HepG2 (cell line): Measurements from ENCODE around the gene UTF1. TPM values are rescaled to one million over a fixed set of nuclear protein-coding genes. Genes with fewer than 3 reads are reported as not detected.

Experiments used
- ATAC-seq: fragments of 200-7000 bp; cut with Tn5 transposase; 3 replicates; pipeline ENCODE4 v1.9.1; 2020; ENCODE audit warnings: mild to moderate bottlenecking, moderate library complexity
- BruUV-seq: library from RNA; stranded (reverse); fragments of 400-500 nt; replicated peaks from 2 replicates; lab custom pipeline; 2021; lab: Mats Ljungman, UMichigan
- CTCF ChIA-PET: fragments of 300-600 bp; formaldehyde crosslinking; extraction: SDS; loops from one replicate; lab custom pipeline; 2021; ENCODE audit warnings: low total read pairs, inconsistent platforms, low intra/inter-chr PET ratio; lab: Yijun Ruan, JAX
- POLR2A ChIA-PET: fragments of 350-600 bp; sonication (Branson Sonifier 250); formaldehyde crosslinking; loops from one replicate; lab custom pipeline; 2020; ENCODE audit warnings: antibody characterized with exemption, inconsistent platforms; lab: Yijun Ruan, JAX
- DNase-seq: peaks from one replicate; pipeline ENCODE4 v3.0.0-alpha.2; 2015; ENCODE audit warnings: low spot score
- FAIRE-seq: peaks from 3 replicates; lab custom pipeline; 2011; peaks lifted over from hg19 to GRCh38; lab: Jason Lieb, UNC
- H2AFZ ChIP-seq: one replicate; pipeline ENCODE4 v1.6.1; 2011; ENCODE audit warnings: low read length, inconsistent platforms
- H3K27ac ChIP-seq: fragments of 300-600 bp; 3 replicates; pipeline ENCODE4 v1.8.0; 2011; ENCODE audit warnings: mixed run types, mild to moderate bottlenecking, mixed read lengths, low read length, inconsistent platforms; ENCODE audit not compliant: insufficient read depth; ENCODE audit errors: extremely low read length
- H3K27me3 ChIP-seq, 2 experiments: fragments of 200-600 bp in 1 of 2; 2 replicates in 1 of 2; 3 replicates in 1 of 2; pipeline versions ENCODE4 v1.6.0 to v1.8.0; 2011; ENCODE audit warnings: low read length in 2 of 2, mild to moderate bottlenecking in 2 of 2, moderate library complexity in 2 of 2, inconsistent platforms in 1 of 2; ENCODE audit not compliant: insufficient read depth in 2 of 2, control insufficient read depth in 1 of 2
- H3K36me3 ChIP-seq, 2 experiments: fragments of 200-600 bp in 1 of 2; replicated peaks in 1 of 2; 2 replicates in 1 of 2; 3 replicates in 1 of 2; pipeline versions ENCODE4 v1.5.1 to v1.8.0; 2011; ENCODE audit warnings: low read length in 2 of 2, inconsistent platforms in 1 of 2; ENCODE audit not compliant: insufficient read depth in 2 of 2, control insufficient read depth in 1 of 2
- H3K4me1 ChIP-seq: 2 replicates; pipeline ENCODE4 v1.5.1; 2012; ENCODE audit warnings: low read length, inconsistent platforms; ENCODE audit not compliant: insufficient read depth
- H3K4me2 ChIP-seq: 2 replicates; pipeline ENCODE4 v1.6.0; 2011; ENCODE audit warnings: low read depth, low read length, inconsistent platforms
- H3K4me3 ChIP-seq, 3 experiments: fragments of 200-600 bp in 1 of 3; sonication (generic), shearing (Covaris generic) in 1 of 3; replicated peaks in 1 of 3; 2 replicates each; pipeline ENCODE4 v1.5.1; 2011 to 2016; ENCODE audit warnings: low read length in 3 of 3, inconsistent platforms in 2 of 3, low read depth in 2 of 3, mild to moderate bottlenecking in 2 of 3, control low read depth in 1 of 3, mixed read lengths in 1 of 3; ENCODE audit not compliant: insufficient read depth in 1 of 3
- H3K79me2 ChIP-seq: one replicate; pipeline ENCODE4 v1.6.1; 2011; ENCODE audit warnings: low read length, inconsistent platforms; ENCODE audit not compliant: insufficient read depth
- H3K9ac ChIP-seq: 2 replicates; pipeline ENCODE4 v1.6.0; 2011; ENCODE audit warnings: mild to moderate bottlenecking, low read depth, low read length, inconsistent platforms; ENCODE audit not compliant: insufficient read depth
- H3K9me3 ChIP-seq: 2 replicates; pipeline ENCODE4 v1.5.1; 2012; ENCODE audit warnings: mild to moderate bottlenecking, low read length
- H4K20me1 ChIP-seq: 2 replicates; pipeline ENCODE4 v1.6.0; 2011; ENCODE audit warnings: inconsistent platforms, mild to moderate bottlenecking, low read length, moderate library complexity; ENCODE audit not compliant: insufficient read depth
- BCL6 ChIP-seq: IDR thresholded peaks from 2 replicates; pipeline ENCODE4 v1.6.1; 2016; ENCODE audit warnings: missing genetic modification reagents, missing compliant biosample characterization
- CHCHD3 ChIP-seq: sonication (generic); formaldehyde crosslinking; IDR thresholded peaks from 2 replicates; pipeline ENCODE4 v1.8.0; 2022; ENCODE audit warnings: mild to moderate bottlenecking, missing genetic modification reagents, moderate library complexity
- JDP2 ChIP-seq: sonication (generic); formaldehyde crosslinking; IDR thresholded peaks from 2 replicates; pipeline ENCODE4 v1.8.1; 2022; ENCODE audit warnings: missing genetic modification reagents, borderline replicate concordance
- MYC ChIP-seq: sonication (generic); formaldehyde crosslinking; IDR thresholded peaks from 2 replicates; pipeline ENCODE4 v1.9.0; 2021; ENCODE audit warnings: missing genetic modification reagents, borderline replicate concordance
- NFAT5 ChIP-seq: sonication (generic); formaldehyde crosslinking; IDR thresholded peaks from 2 replicates; pipeline ENCODE4 v1.4.0; 2020; ENCODE audit warnings: missing genetic modification reagents
- RARA ChIP-seq: IDR thresholded peaks from 2 replicates; pipeline ENCODE4 v1.6.1; 2016; ENCODE audit warnings: missing genetic modification reagents, missing compliant biosample characterization
- RFX3 ChIP-seq: IDR thresholded peaks from 2 replicates; pipeline ENCODE4 v1.6.1; 2016; ENCODE audit warnings: missing biosample characterization, missing genetic modification reagents
- SMYD3 ChIP-seq: sonication (generic); formaldehyde crosslinking; IDR thresholded peaks from 2 replicates; pipeline ENCODE4 v1.8.1; 2023; ENCODE audit warnings: mild to moderate bottlenecking, missing genetic modification reagents
- SNAPC5 ChIP-seq: sonication (generic); formaldehyde crosslinking; IDR thresholded peaks from 2 replicates; pipeline ENCODE4 v1.8.1; 2023; ENCODE audit warnings: mild to moderate bottlenecking, missing genetic modification reagents, borderline replicate concordance
- SSRP1 ChIP-seq: IDR thresholded peaks from 2 replicates; pipeline ENCODE4 v1.6.1; 2016; ENCODE audit warnings: control low read depth
- TGIF2 ChIP-seq: IDR thresholded peaks from 2 replicates; pipeline ENCODE4 v1.6.1; 2016; ENCODE audit warnings: control low read depth, missing compliant biosample characterization
- ZNF17 ChIP-seq: sonication (generic); formaldehyde crosslinking; IDR thresholded peaks from 2 replicates; pipeline ENCODE4 v1.5.0; 2020; ENCODE audit warnings: mild to moderate bottlenecking, missing genetic modification reagents
- ZNF382 ChIP-seq: sonication (generic); formaldehyde crosslinking; IDR thresholded peaks from 2 replicates; pipeline ENCODE4 v1.5.0; 2020; ENCODE audit warnings: missing genetic modification reagents, mild to moderate bottlenecking, borderline replicate concordance
- ZNF432 ChIP-seq: sonication (generic); formaldehyde crosslinking; IDR thresholded peaks from 2 replicates; pipeline ENCODE4 v1.5.0; 2020; ENCODE audit warnings: missing genetic modification reagents, mild to moderate bottlenecking, borderline replicate concordance
- ZNF598 ChIP-seq: sonication (generic); formaldehyde crosslinking; IDR thresholded peaks from 2 replicates; pipeline ENCODE4 v1.5.1; 2020; ENCODE audit warnings: mild to moderate bottlenecking, missing genetic modification reagents, borderline replicate concordance
- WGBS: methylation state at CpG from one replicate; pipeline ENCODE4 v1.1.6; 2017; ENCODE audit warnings: low lambda C conversion rate; 5-methylcytosine and 5-hydroxymethylcytosine counted together
- in situ Hi-C: cut with HindIII; loops from 2 replicates; pipeline ENCODE4 v1.10.0; 2017; ENCODE audit warnings: low pct_unique_long_range_greater_than_20kb; ENCODE audit not compliant: extremely low pct_ligation_motif_present
- intact Hi-C: fragments of 100-400 bp; cut with micrococcal nuclease; formaldehyde crosslinking; loops from one replicate; pipeline ENCODE4 v1.10.0; 2022; ENCODE audit not compliant: unreplicated experiment
- polyA plus RNA-seq, 8 experiments: library from polyadenylated mRNA; depleted of rRNA in 3 of 8; stranded (reverse) in 7 of 8; unstranded in 1 of 8; fragments of >200 nt; fragmentation: Illumina TruSeq in 4 of 8; extraction: Trizol in 4 of 8; gene quantifications; 2 replicates each; pipeline versions ENCODE4 v1.2.1 to v1.2.3, GENCODE V29; 2011 to 2016; ENCODE audit warnings: low read depth in 4 of 8, missing spikeins in 1 of 8, mixed read lengths in 1 of 8; ENCODE audit not compliant: insufficient read depth in 1 of 8
- total RNA-seq, 5 experiments: library from RNA; depleted of rRNA; stranded (reverse); fragments of >200 nt; fragmentation: Illumina TruSeq; extraction: Trizol; gene quantifications; 2 replicates each; pipeline ENCODE4 v1.2.3, GENCODE V29; 2016; ENCODE audit warnings: low read depth in 1 of 5

UTF1 gene
- total and polyA plus RNA-seq, 2 of the 13 experiments (the other 11 are each of a cell fraction or from before 2014, with no cell fraction given), result not detected

- TF ChIP-seq SNAPC5 (CRISPR knock-in tag) (no peak), NFAT5 (no peak)
Measured at GRCh38 chr10:133226251-133226808, 3.7 kb upstream of the UTF1 start (continued).

GRCh38 chr10:133227256-133227655 lies 2.8 kb upstream of the UTF1 start:
- no peaks in the 10 kb centered on the region for H4K20me1 ChIP-seq
- H3K27ac ChIP-seq, result no peak overlapping the region
- CTCF ChIA-PET, result no interaction called here
- H3K4me1 ChIP-seq, result no peaks in the 10 kb centered on the region
- WGBS, result 10% methylated on average over 8 of the region's 21 CpGs
- no peaks in the 10 kb centered on the region for H3K9me3 ChIP-seq
- POLR2A ChIA-PET, result no interaction called here
- H3K79me2 ChIP-seq, result no peaks in the 10 kb centered on the region
- in situ Hi-C loops, result no loop called here
- DNase-seq (no peak), ATAC-seq (no peak), FAIRE-seq (no peak)
- H3K4me2 ChIP-seq, result no peak overlapping the region
- no peak overlapping the region for H3K9ac ChIP-seq
- intact Hi-C loops, result no loop called here
- no peak overlapping the region for H3K4me3 ChIP-seq
- no peaks in the 10 kb centered on the region for H3K36me3 ChIP-seq
- H2AFZ ChIP-seq, result no peak overlapping the region
- H3K27me3 ChIP-seq, result peaks cover 13 to 56% of the 10 kb centered on the region in 2 experiments
- TF ChIP-seq SSRP1 (CRISPR knock-in tag) (no peak), ZNF432 (no peak), CHCHD3 (no peak), BCL6 (CRISPR knock-in tag) (no peak), SMYD3 (CRISPR knock-in tag) (no peak), ZNF382 (no peak), RFX3 (CRISPR knock-in tag) (no peak), RARA (no peak), JDP2 (CRISPR knock-in tag) (no peak), ZNF598 (CRISPR knock-in tag) (no peak), ZNF17 (CRISPR knock-in tag) (no peak), MYC (CRISPR knock-in tag) (no peak), TGIF2 (CRISPR knock-in tag) (no peak)
- TF ChIP-seq, all 625 proteins: peak for 0
- BruUV-seq, result no TSS peak
